Activated CD4-positive, alpha-beta T cell treated with anti-CD3 and anti-CD28 coated beads, Interleukin-2, amount 10 ng/mL, durations not matched to agents 7 days and 5 days (primary cell): ENCODE data around the gene BRAF. TPM values are rescaled to one million over a fixed set of nuclear protein-coding genes. Genes with fewer than 3 reads are reported as not detected.
"Not testable (repeated sequence)": the region's sequence is repeated elsewhere in the genome, so short reads cannot be mapped to it uniquely, and the experiment has no call there.

Source experiments
- CTCF ChIA-PET: fragments of 350-600 bp; sonication (Branson Sonifier 250); formaldehyde crosslinking; loops from one replicate; lab custom pipeline; 2021; ENCODE audit warnings: antibody characterized with exemption; lab: Charles Lee
- POLR2A ChIA-PET: fragments of 350-600 bp; sonication (Branson Sonifier 250); formaldehyde crosslinking; loops from one replicate; lab custom pipeline; 2021; ENCODE audit warnings: antibody characterized with exemption; lab: Charles Lee
- DNase-seq: peaks from one replicate; pipeline ENCODE4 v3.0.0-alpha.2; 2020
- H3K27ac Mint-ChIP-seq: one replicate; pipeline ENCODE4 v1.8.0; 2021; ENCODE audit warnings: mild to moderate bottlenecking, moderate library complexity, mixed read lengths
- H3K27me3 Mint-ChIP-seq: one replicate; pipeline ENCODE4 v1.8.0; 2021; ENCODE audit warnings: mixed read lengths
- H3K36me3 Mint-ChIP-seq: one replicate; pipeline ENCODE4 v1.8.0; 2021; ENCODE audit warnings: low read depth, mixed read lengths
- H3K4me1 Mint-ChIP-seq: one replicate; pipeline ENCODE4 v1.8.0; 2021; ENCODE audit warnings: mixed read lengths
- H3K4me3 Mint-ChIP-seq: one replicate; pipeline ENCODE4 v1.8.0; 2021; ENCODE audit warnings: mild to moderate bottlenecking, moderate library complexity, mixed read lengths
- H3K9me3 Mint-ChIP-seq: one replicate; pipeline ENCODE4 v1.8.0; 2021; ENCODE audit warnings: mixed read lengths
- total RNA-seq, 2 experiments: library from RNA; stranded (reverse); gene quantifications; one replicate each; pipeline ENCODE4 v1.2.3, GENCODE V29; 2021

Gene BRAF
- total RNA-seq, 2 experiments from 2014 or later = 25.6 to 34.1 TPM

- Mint-ChIP-seq H3K4me3 (no peak overlapping the region), H3K36me3 (no peaks in the 10 kb centered on the region), H3K4me1 (peaks cover 7% of the 10 kb centered on the region), H3K27ac (no peak overlapping the region), H3K9me3 (no peaks in the 10 kb centered on the region), H3K27me3 (peaks cover 11% of the 10 kb centered on the region)
- no peak for DNase-seq
- ChIA-PET CTCF (interaction anchor here (1.2 kb wide), 1 partner anchor 86 kb away, joined by 5 read pairs; the partner anchor contains the start of gene MRPS33), POLR2A (interaction anchor here (0.6 kb wide), 1 partner anchor 706 kb away, joined by 7 read pairs; no protein-coding TSS in a partner anchor)
These were observed 4.0 kb upstream of the BRAF start for GRCh38 chr7:140928491-140929309.

- CTCF ChIA-PET = interaction anchor here (1.2 to 1.3 kb wide), 2 partner anchors 9 to 87 kb away, joined by 3 to 5 read pairs; partner anchors contain the start of gene MRPS33
- peaks cover 11% of the 10 kb centered on the region for H3K27me3 Mint-ChIP-seq
- H3K4me3 Mint-ChIP-seq, H3K4me1 Mint-ChIP-seq, H3K27ac Mint-ChIP-seq, H3K9me3 Mint-ChIP-seq, DNase-seq, H3K36me3 Mint-ChIP-seq, POLR2A ChIA-PET: not testable (repeated sequence)
These were observed 3.2 kb upstream of the BRAF start for GRCh38 chr7:140927945-140928344.

- POLR2A ChIA-PET = no interaction called here
- no peaks in the 10 kb centered on the region for H3K9me3 Mint-ChIP-seq
These were observed 2.6 kb upstream of the BRAF start for GRCh38 chr7:140927351-140927750.

GRCh38 chr7:140926021-140926817 lies 1.5 kb upstream of the BRAF start:
- Mint-ChIP-seq H3K4me1 (peaks cover 7% of the 10 kb centered on the region), H3K27me3 (peaks cover 7% of the 10 kb centered on the region), H3K27ac (no peak overlapping the region), H3K4me3 (peak overlapping the region; percentile 37), H3K36me3 (no peaks in the 10 kb centered on the region), H3K9me3 (no peaks in the 10 kb centered on the region)
- POLR2A ChIA-PET = no interaction called here
- CTCF ChIA-PET = interaction anchor here (1.3 kb wide), 1 partner anchor 11 kb away, joined by 3 read pairs; no protein-coding TSS in a partner anchor
- DNase-seq = no peak

More at GRCh38 chr7:140927351-140927750, 2.6 kb upstream of the BRAF start:
- H3K4me1 Mint-ChIP-seq = peaks cover 7% of the 10 kb centered on the region
- DNase-seq = no peak
- CTCF ChIA-PET = interaction anchor here (1.3 kb wide), 1 partner anchor 10 kb away, joined by 3 read pairs; no protein-coding TSS in a partner anchor
- H3K27ac Mint-ChIP-seq = no peak overlapping the region
- no peaks in the 10 kb centered on the region for H3K36me3 Mint-ChIP-seq
- peaks cover 7% of the 10 kb centered on the region for H3K27me3 Mint-ChIP-seq
- H3K4me3 Mint-ChIP-seq = no peak overlapping the region

- POLR2A ChIA-PET = no interaction called here
These were observed 509 bp downstream of the BRAF start for GRCh38 chr7:140924019-140924820.

GRCh38 chr7:140923358-140924006 lies 1.2 kb downstream of the BRAF start:
- no peak overlapping the region for H3K4me3 Mint-ChIP-seq
- no peak overlapping the region for H3K27ac Mint-ChIP-seq
- ChIA-PET CTCF (interaction anchor here (0.6 kb wide), 1 partner anchor 527 kb away, joined by 3 read pairs; no protein-coding TSS in a partner anchor), POLR2A (no interaction called here)
- no peaks in the 10 kb centered on the region for H3K9me3 Mint-ChIP-seq
- H3K4me1 Mint-ChIP-seq = peaks cover 15% of the 10 kb centered on the region
- peaks cover 2% of the 10 kb centered on the region for H3K36me3 Mint-ChIP-seq
- DNase-seq = no peak
- peaks cover 3% of the 10 kb centered on the region for H3K27me3 Mint-ChIP-seq

More at GRCh38 chr7:140924019-140924820, 509 bp downstream of the BRAF start:
- DNase-seq = peak; percentile 78
- H3K27ac Mint-ChIP-seq = no peak overlapping the region
- peaks cover 3% of the 10 kb centered on the region for H3K27me3 Mint-ChIP-seq
- CTCF ChIA-PET = interaction anchor here (0.6 to 0.7 kb wide), 3 partner anchors 79 to 361 kb away, joined by 3 read pairs; no protein-coding TSS in a partner anchor
- peaks cover 2% of the 10 kb centered on the region for H3K36me3 Mint-ChIP-seq
- H3K9me3 Mint-ChIP-seq = no peaks in the 10 kb centered on the region
- peaks cover 15% of the 10 kb centered on the region for H3K4me1 Mint-ChIP-seq
- H3K4me3 Mint-ChIP-seq = no peak overlapping the region

- DNase-seq = no peak
- H3K4me1 Mint-ChIP-seq = peaks cover 15% of the 10 kb centered on the region
- CTCF ChIA-PET = interaction anchor here (0.6 kb wide), 1 partner anchor 526 kb away, joined by 3 read pairs; no protein-coding TSS in a partner anchor
- peaks cover 2% of the 10 kb centered on the region for H3K36me3 Mint-ChIP-seq
- H3K9me3 Mint-ChIP-seq = no peaks in the 10 kb centered on the region
- H3K27ac Mint-ChIP-seq = no peak overlapping the region
- H3K4me3 Mint-ChIP-seq = no peak overlapping the region
- POLR2A ChIA-PET = no interaction called here
- H3K27me3 Mint-ChIP-seq = peaks cover 3% of the 10 kb centered on the region
These were observed 1.9 kb downstream of the BRAF start for GRCh38 chr7:140922741-140923345.

GRCh38 chr7:140920745-140921144 lies 4.0 kb downstream of the BRAF start:
- no peak for DNase-seq
- no peak overlapping the region for H3K27ac Mint-ChIP-seq
- H3K9me3 Mint-ChIP-seq = no peaks in the 10 kb centered on the region
- ChIA-PET POLR2A (no interaction called here), CTCF (no interaction called here)
- peaks cover 31% of the 10 kb centered on the region for H3K4me1 Mint-ChIP-seq
- peaks cover 3% of the 10 kb centered on the region for H3K27me3 Mint-ChIP-seq
- H3K4me3 Mint-ChIP-seq = no peak overlapping the region
- peaks cover 2% of the 10 kb centered on the region for H3K36me3 Mint-ChIP-seq

GRCh38 chr7:140918236-140918635 lies 6.5 kb downstream of the BRAF start:
- Mint-ChIP-seq H3K36me3 (peaks cover 2% of the 10 kb centered on the region), H3K27me3 (no peaks in the 10 kb centered on the region), H3K9me3 (no peaks in the 10 kb centered on the region), H3K27ac (no peak overlapping the region), H3K4me3 (no peak overlapping the region), H3K4me1 (peaks cover 30% of the 10 kb centered on the region)
- no peak for DNase-seq
- ChIA-PET POLR2A (no interaction called here), CTCF (no interaction called here)

- Mint-ChIP-seq H3K9me3 (no peaks in the 10 kb centered on the region), H3K36me3 (peaks cover 4% of the 10 kb centered on the region), H3K4me3 (no peak overlapping the region), H3K4me1 (peaks cover 33% of the 10 kb centered on the region), H3K27me3 (no peaks in the 10 kb centered on the region), H3K27ac (no peak overlapping the region)
- ChIA-PET CTCF (no interaction called here), POLR2A (no interaction called here)
- DNase-seq = no peak
These were observed 7.5 kb downstream of the BRAF start for GRCh38 chr7:140917258-140917657.

- Mint-ChIP-seq H3K27me3 (no peaks in the 10 kb centered on the region), H3K4me1 (peaks cover 33% of the 10 kb centered on the region), H3K4me3 (no peak overlapping the region), H3K36me3 (peaks cover 7% of the 10 kb centered on the region), H3K27ac (no peak overlapping the region), H3K9me3 (no peaks in the 10 kb centered on the region)
- DNase-seq = no peak
- ChIA-PET CTCF (no interaction called here), POLR2A (no interaction called here)
These were observed 8.7 kb downstream of the BRAF start for GRCh38 chr7:140915935-140916555.
